Dendritic cell treated with granulocyte-macrophage colony-stimulating factor and Interleukin-4, amounts not matched to agents 40 ng/mL and 50 ng/mL, for 4 days (primary cell): Measurements from ENCODE around the gene CETP.

Experiments used
- H3K27ac Mint-ChIP-seq: one replicate; pipeline ENCODE4 v1.8.0; 2022; ENCODE audit warnings: mild to moderate bottlenecking, mixed read lengths
- H3K27me3 Mint-ChIP-seq: one replicate; pipeline ENCODE4 v1.8.0; 2022; ENCODE audit warnings: mild to moderate bottlenecking, mixed read lengths
- H3K36me3 Mint-ChIP-seq: one replicate; pipeline ENCODE4 v1.8.0; 2022; ENCODE audit warnings: low read depth, mixed read lengths
- H3K4me1 Mint-ChIP-seq: one replicate; pipeline ENCODE4 v1.8.0; 2022; ENCODE audit warnings: low read depth, mixed read lengths
- H3K4me3 Mint-ChIP-seq: one replicate; pipeline ENCODE4 v1.8.0; 2022; ENCODE audit warnings: mild to moderate bottlenecking, moderate library complexity, mixed read lengths
- H3K9me3 Mint-ChIP-seq: one replicate; pipeline ENCODE4 v1.8.0; 2022; ENCODE audit warnings: mixed read lengths
- intact Hi-C: fragments of 100-400 bp; cut with micrococcal nuclease; formaldehyde crosslinking; loops from one replicate; pipeline ENCODE4 v1.15.0; 2022

CETP gene

GRCh38 chr16:56961851-56962281, at the start of gene CETP:
Gene CETP (plus strand): TSS chr16:56961950. CDS start chr16:56961980, 30 bp downstream.
- no peaks in the 10 kb centered on the region for H3K36me3 Mint-ChIP-seq
- H3K4me1 Mint-ChIP-seq, result peaks cover 59% of the 10 kb centered on the region
- peaks cover 4% of the 10 kb centered on the region for H3K27me3 Mint-ChIP-seq
- intact Hi-C loops, result loop anchor here (10.0 kb wide), 1 partner anchor 203 kb away; no protein-coding TSS in a partner anchor
- H3K9me3 Mint-ChIP-seq, result no peaks in the 10 kb centered on the region
- no peak within 1 kb of the TSS for H3K4me3 Mint-ChIP-seq
- H3K27ac Mint-ChIP-seq, result no peak within 1 kb of the TSS

- peaks cover 29% of the 10 kb centered on the region for H3K27me3 Mint-ChIP-seq
- intact Hi-C loops, result loop anchor here (5.0 kb wide), 1 partner anchor 41 kb away; no protein-coding TSS in a partner anchor
- peak overlapping the region; percentile 42 for H3K4me3 Mint-ChIP-seq
- no peaks in the 10 kb centered on the region for H3K36me3 Mint-ChIP-seq
- peaks cover 68% of the 10 kb centered on the region for H3K4me1 Mint-ChIP-seq
- H3K9me3 Mint-ChIP-seq, result no peaks in the 10 kb centered on the region
- peak overlapping the region; percentile 84 for H3K27ac Mint-ChIP-seq
Measured at GRCh38 chr16:56912746-56913708, 48.7 kb upstream of the CETP start.

- peak overlapping the region; percentile 10 for H3K27ac Mint-ChIP-seq
- H3K36me3 Mint-ChIP-seq, result no peaks in the 10 kb centered on the region
- intact Hi-C loops, result loop anchor here (5.0 kb wide), 1 partner anchor 43 kb away; no protein-coding TSS in a partner anchor
Measured at GRCh38 chr16:56914896-56915295, 46.9 kb upstream of the CETP start.

GRCh38 chr16:56915336-56916119, 46.2 kb upstream of the CETP start:
- Mint-ChIP-seq H3K36me3 (no peaks in the 10 kb centered on the region), H3K4me3 (no peak overlapping the region), H3K4me1 (peaks cover 71% of the 10 kb centered on the region), H3K27ac (no peak overlapping the region), H3K9me3 (no peaks in the 10 kb centered on the region), H3K27me3 (peaks cover 49% of the 10 kb centered on the region)
- intact Hi-C loops, result no loop called here

More at GRCh38 chr16:56914896-56915295, 46.9 kb upstream of the CETP start:
- Mint-ChIP-seq H3K9me3 (no peaks in the 10 kb centered on the region), H3K4me1 (peaks cover 71% of the 10 kb centered on the region), H3K27me3 (peaks cover 43% of the 10 kb centered on the region), H3K4me3 (no peak overlapping the region)

- Mint-ChIP-seq H3K27ac (peak overlapping the region; percentile 65), H3K27me3 (peaks cover 60% of the 10 kb centered on the region)
Measured at GRCh38 chr16:56916571-56917403, 45.0 kb upstream of the CETP start.

GRCh38 chr16:56918467-56919012, 43.2 kb upstream of the CETP start:
- peaks cover 50% of the 10 kb centered on the region for H3K27me3 Mint-ChIP-seq
- no peak overlapping the region for H3K27ac Mint-ChIP-seq
- no peaks in the 10 kb centered on the region for H3K36me3 Mint-ChIP-seq
- no peaks in the 10 kb centered on the region for H3K9me3 Mint-ChIP-seq
- H3K4me3 Mint-ChIP-seq, result no peak overlapping the region
- intact Hi-C loops, result no loop called here
- peaks cover 46% of the 10 kb centered on the region for H3K4me1 Mint-ChIP-seq

More at GRCh38 chr16:56916571-56917403, 45.0 kb upstream of the CETP start:
- H3K4me3 Mint-ChIP-seq, result no peak overlapping the region
- no peaks in the 10 kb centered on the region for H3K9me3 Mint-ChIP-seq
- intact Hi-C loops, result no loop called here
- H3K4me1 Mint-ChIP-seq, result peaks cover 62% of the 10 kb centered on the region
- no peaks in the 10 kb centered on the region for H3K36me3 Mint-ChIP-seq

GRCh38 chr16:56919099-56919800, 42.5 kb upstream of the CETP start:
- Mint-ChIP-seq H3K4me3 (no peak overlapping the region), H3K27me3 (peaks cover 45% of the 10 kb centered on the region), H3K27ac (no peak overlapping the region), H3K36me3 (no peaks in the 10 kb centered on the region), H3K4me1 (peaks cover 49% of the 10 kb centered on the region), H3K9me3 (no peaks in the 10 kb centered on the region)
- intact Hi-C loops, result no loop called here

- no peak overlapping the region for H3K4me3 Mint-ChIP-seq
- intact Hi-C loops, result no loop called here
- H3K4me1 Mint-ChIP-seq, result peaks cover 51% of the 10 kb centered on the region
Measured at GRCh38 chr16:56921571-56921970, 40.2 kb upstream of the CETP start.

GRCh38 chr16:56923481-56924091, 38.2 kb upstream of the CETP start:
- Mint-ChIP-seq H3K36me3 (no peaks in the 10 kb centered on the region), H3K9me3 (no peaks in the 10 kb centered on the region), H3K27me3 (peaks cover 30% of the 10 kb centered on the region), H3K27ac (no peak overlapping the region), H3K4me1 (peaks cover 32% of the 10 kb centered on the region), H3K4me3 (no peak overlapping the region)
- intact Hi-C loops, result no loop called here

More at GRCh38 chr16:56921571-56921970, 40.2 kb upstream of the CETP start:
- peaks cover 40% of the 10 kb centered on the region for H3K27me3 Mint-ChIP-seq
- no peak overlapping the region for H3K27ac Mint-ChIP-seq
- no peaks in the 10 kb centered on the region for H3K36me3 Mint-ChIP-seq
- no peaks in the 10 kb centered on the region for H3K9me3 Mint-ChIP-seq

- intact Hi-C loops, result no loop called here
- H3K4me3 Mint-ChIP-seq, result no peak overlapping the region
- no peak overlapping the region for H3K27ac Mint-ChIP-seq
- H3K36me3 Mint-ChIP-seq, result peaks cover 6% of the 10 kb centered on the region
- peaks cover 4% of the 10 kb centered on the region for H3K27me3 Mint-ChIP-seq
- no peaks in the 10 kb centered on the region for H3K9me3 Mint-ChIP-seq
- H3K4me1 Mint-ChIP-seq, result peaks cover 17% of the 10 kb centered on the region
Measured at GRCh38 chr16:56927471-56927870, 34.3 kb upstream of the CETP start.

GRCh38 chr16:56929639-56930038, 32.1 kb upstream of the CETP start:
- Mint-ChIP-seq H3K27ac (no peak overlapping the region), H3K27me3 (peaks cover 4% of the 10 kb centered on the region), H3K4me1 (peaks cover 24% of the 10 kb centered on the region), H3K36me3 (peaks cover 21% of the 10 kb centered on the region), H3K9me3 (no peaks in the 10 kb centered on the region), H3K4me3 (no peak overlapping the region)
- intact Hi-C loops, result loop anchor here (10.0 kb wide), 1 partner anchor 195 kb away; the partner anchor contains the start of gene NUP93
